GM18858 (cell line): ENCODE results near the gene UFD1.

Experiments used
- ATAC-seq: cut with Tn5 transposase; IDR thresholded peaks from one replicate; pipeline ENCODE4 v1.9.1; 2021; ENCODE audit not compliant: unreplicated experiment

The UFD1 gene

GRCh38 chr22:19400881-19401280 is 78.1 kb downstream of the UFD1 start:
- no peak for ATAC-seq
